ENCODE data around the gene SIMC1.

- no peak for TF ChIP-seq ESRRG (CRISPR knock-in tag; IDR thresholded peaks at IDR 0.05)
- TF ChIP-seq CREB5 (CRISPR knock-in tag; IDR thresholded peaks at IDR 0.05; ENCODE audit: low read depth), result no peak
- TF ChIP-seq ZFP3 (CRISPR knock-in tag; IDR thresholded peaks at IDR 0.05), result no peak
- TF ChIP-seq PATZ1 (CRISPR knock-in tag; IDR thresholded peaks at IDR 0.05; ENCODE audit: borderline replicate concordance), result no peak
- TF ChIP-seq TOX (CRISPR knock-in tag; IDR thresholded peaks at IDR 0.05; ENCODE audit: borderline replicate concordance), result no peak
- no peak for TF ChIP-seq PPARA (CRISPR knock-in tag; IDR thresholded peaks at IDR 0.05; ENCODE audit: borderline replicate concordance)
- TF ChIP-seq ARNTL (CRISPR knock-in tag; IDR thresholded peaks at IDR 0.05; ENCODE audit: borderline replicate concordance, low read depth), result no peak
- no peak for TF ChIP-seq OSR1 (CRISPR knock-in tag; IDR thresholded peaks at IDR 0.05)
- TF ChIP-seq TCF4 (CRISPR knock-in tag; IDR thresholded peaks at IDR 0.05; ENCODE audit: borderline replicate concordance), result no peak
- no peak for TF ChIP-seq GLIS3 (CRISPR knock-in tag; IDR thresholded peaks at IDR 0.05)
- TF ChIP-seq ZNF565 (CRISPR knock-in tag; conservative IDR thresholded peaks at IDR 0.05; ENCODE audit: low read depth), result no peak
- TF ChIP-seq ZFP30 (CRISPR knock-in tag; IDR thresholded peaks at IDR 0.05), result no peak
- TF ChIP-seq CSDC2 (CRISPR knock-in tag; IDR thresholded peaks at IDR 0.05), result no peak
- TF ChIP-seq RARB (CRISPR knock-in tag; IDR thresholded peaks at IDR 0.05), result no peak
Measured at GRCh38 chr5:176371621-176372539, 133.7 kb downstream of the SIMC1 start.
